ENCODE data around the gene JAG2. TPM values are rescaled to one million over a fixed set of nuclear protein-coding genes. Genes with fewer than 3 reads are reported as not detected.

The JAG2 gene
- total RNA-seq, 1 donor from 2014 or later, result 84.1 TPM

- Mint-ChIP-seq H3K4me1 (ENCODE audit: low read depth, unreplicated experiment) (no peaks in the 10 kb centered on the region), H3K27me3 (ENCODE audit: unreplicated experiment) (peaks cover 11% of the 10 kb centered on the region), H3K36me3 (ENCODE audit: unreplicated experiment) (peaks cover 20% of the 10 kb centered on the region), H3K9me3 (ENCODE audit: unreplicated experiment) (peaks cover 10% of the 10 kb centered on the region), H3K4me3 (ENCODE audit: unreplicated experiment) (no peak overlapping the region), H3K27ac (ENCODE audit: unreplicated experiment) (no peak overlapping the region)
- TF ChIP-seq CTCF (IDR thresholded peaks at IDR 0.05; ENCODE audit: partially characterized antibody, unreplicated experiment), result no peak
- DNase-seq, result no peak
These were observed 31.0 kb downstream of the JAG2 start for GRCh38 chr14:105137481-105138020.

GRCh38 chr14:105136401-105137322 is 31.9 kb downstream of the JAG2 start:
- Mint-ChIP-seq H3K9me3 (ENCODE audit: unreplicated experiment) (peaks cover 9% of the 10 kb centered on the region), H3K4me1 (ENCODE audit: low read depth, unreplicated experiment) (no peaks in the 10 kb centered on the region), H3K27me3 (ENCODE audit: unreplicated experiment) (peaks cover 9% of the 10 kb centered on the region), H3K4me3 (ENCODE audit: unreplicated experiment) (no peak overlapping the region), H3K27ac (ENCODE audit: unreplicated experiment) (no peak overlapping the region), H3K36me3 (ENCODE audit: unreplicated experiment) (peaks cover 13% of the 10 kb centered on the region)
- no peak for TF ChIP-seq CTCF (IDR thresholded peaks at IDR 0.05; ENCODE audit: partially characterized antibody, unreplicated experiment)
- no peak for DNase-seq

GRCh38 chr14:105135700-105136395 is 32.7 kb downstream of the JAG2 start:
- no peak for DNase-seq
- H3K27me3 Mint-ChIP-seq (ENCODE audit: unreplicated experiment), result peaks cover 7% of the 10 kb centered on the region
- H3K9me3 Mint-ChIP-seq (ENCODE audit: unreplicated experiment), result peaks cover 9% of the 10 kb centered on the region
- TF ChIP-seq CTCF (IDR thresholded peaks at IDR 0.05; ENCODE audit: partially characterized antibody, unreplicated experiment), result no peak
- H3K4me1 Mint-ChIP-seq (ENCODE audit: low read depth, unreplicated experiment), result no peaks in the 10 kb centered on the region
- H3K4me3 Mint-ChIP-seq (ENCODE audit: unreplicated experiment), result no peak overlapping the region
- H3K36me3 Mint-ChIP-seq (ENCODE audit: unreplicated experiment), result peaks cover 10% of the 10 kb centered on the region
- no peak overlapping the region for H3K27ac Mint-ChIP-seq (ENCODE audit: unreplicated experiment)

- no peaks in the 10 kb centered on the region for H3K4me1 Mint-ChIP-seq (ENCODE audit: low read depth, unreplicated experiment)
- H3K36me3 Mint-ChIP-seq (ENCODE audit: unreplicated experiment), result no peaks in the 10 kb centered on the region
- H3K27ac Mint-ChIP-seq (ENCODE audit: unreplicated experiment), result no peak overlapping the region
- peaks cover 5% of the 10 kb centered on the region for H3K9me3 Mint-ChIP-seq (ENCODE audit: unreplicated experiment)
- DNase-seq, result no peak
- no peak for TF ChIP-seq CTCF (IDR thresholded peaks at IDR 0.05; ENCODE audit: partially characterized antibody, unreplicated experiment)
- no peak overlapping the region for H3K4me3 Mint-ChIP-seq (ENCODE audit: unreplicated experiment)
- peaks cover 1% of the 10 kb centered on the region for H3K27me3 Mint-ChIP-seq (ENCODE audit: unreplicated experiment)
These were observed 35.5 kb downstream of the JAG2 start for GRCh38 chr14:105132921-105133654.

Data from glutamatergic neuron (in vitro differentiated cells).